RPMI7951 (cell line): Measurements from ENCODE around the gene DUSP15. TPM values are rescaled to one million over a fixed set of nuclear protein-coding genes. Genes with fewer than 3 reads are reported as not detected.
"Not testable (repeated sequence)": the region's sequence is repeated elsewhere in the genome, so short reads cannot be mapped to it uniquely, and the experiment has no call there.

Source experiments
- DNase-seq: peaks from one replicate; pipeline ENCODE4 v3.0.0-alpha.2; 2012; ENCODE audit warnings: low read depth
- total RNA-seq: library from RNA; depleted of rRNA; stranded (reverse); fragments of >200 nt; shearing (Covaris generic); gene quantifications from 2 replicates; pipeline ENCODE4 v1.2.3, GENCODE V29; 2014

The DUSP15 gene
- total RNA-seq, 1 experiment from 2014 or later = not detected

DNA sequence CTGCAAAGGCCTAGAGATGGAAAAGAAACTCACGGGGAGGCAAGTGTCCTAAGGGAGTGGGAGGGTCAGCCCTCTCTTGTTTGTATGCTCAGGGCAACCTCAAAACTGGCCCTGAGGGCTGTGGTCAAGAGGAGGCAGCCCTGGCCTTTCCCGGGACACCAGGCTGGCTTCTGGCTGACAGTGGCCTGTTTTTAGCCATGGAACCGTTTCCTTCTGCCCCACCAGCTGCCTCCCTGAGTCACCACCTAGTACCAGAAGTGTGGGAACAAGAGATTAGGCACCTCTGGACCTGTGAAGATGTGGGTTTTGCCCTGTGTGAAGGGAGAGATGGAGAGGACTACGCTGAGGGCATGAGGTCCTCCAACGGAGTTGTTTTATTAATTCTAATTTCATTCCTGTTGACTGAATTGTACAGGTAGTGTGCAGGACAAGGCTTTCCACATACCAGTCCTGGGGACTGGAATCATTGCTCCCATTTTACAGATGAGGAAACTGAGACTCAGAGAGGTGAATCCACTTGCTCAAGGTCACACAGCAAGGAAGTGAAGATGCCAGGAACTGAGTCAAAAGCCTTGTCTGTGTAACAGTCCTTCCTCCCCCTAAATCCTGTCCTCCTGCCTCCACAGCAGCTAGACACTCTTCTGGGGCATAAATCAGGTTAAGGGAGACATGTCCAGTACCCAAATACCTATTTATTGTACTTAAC lies 30.4 kb downstream of the DUSP15 start:
- peak; percentile 91 for DNase-seq

DNA sequence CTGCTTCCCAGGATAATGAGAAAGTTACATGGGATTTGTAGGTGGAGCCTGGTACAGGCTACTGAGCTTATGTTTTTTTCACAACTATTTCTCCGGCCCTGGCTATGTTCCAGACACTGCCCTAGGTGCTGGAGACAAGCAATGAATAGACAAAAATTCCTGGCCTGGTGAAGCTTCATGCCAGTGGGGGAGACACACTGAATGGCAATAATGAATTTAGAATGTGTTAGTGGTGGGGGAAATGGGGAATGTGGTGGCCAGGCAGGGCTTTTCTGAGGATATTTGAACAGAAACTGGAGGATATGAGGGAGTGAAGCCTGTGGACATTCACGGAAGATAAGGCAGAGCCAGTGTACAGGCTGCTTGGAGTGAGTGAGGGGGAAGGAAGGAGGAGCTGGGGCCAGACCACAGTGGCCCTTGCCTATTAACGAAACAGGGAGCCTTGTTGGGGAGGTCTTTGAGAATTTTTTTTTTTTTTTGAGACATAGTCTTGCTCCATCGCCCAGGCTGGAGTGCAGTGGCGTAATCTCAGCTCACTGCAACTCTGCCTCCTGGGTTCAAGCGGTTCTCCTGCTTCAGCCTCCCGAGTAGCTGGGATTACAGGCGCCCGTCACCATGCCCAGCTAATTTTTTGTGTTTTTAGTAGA lies 31.6 kb downstream of the DUSP15 start:
- peak; percentile 49 for DNase-seq

GRCh38 chr20:31837896-31838397 lies 32.4 kb downstream of the DUSP15 start:
- DNase-seq = peak; percentile 82

- DNase-seq = peak; percentile 90
These were observed 33.3 kb downstream of the DUSP15 start for GRCh38 chr20:31836853-31837608.

GRCh38 chr20:31835977-31836852 lies 34.1 kb downstream of the DUSP15 start:
- peak; percentile 97 for DNase-seq

- peak; percentile 36 for DNase-seq
These were observed 34.8 kb downstream of the DUSP15 start for GRCh38 chr20:31835554-31835953.

GRCh38 chr20:31833931-31834521 lies 36.3 kb downstream of the DUSP15 start:
- no peak for DNase-seq

GRCh38 chr20:31833130-31833930 lies 37.0 kb downstream of the DUSP15 start:
- peak; percentile 52 for DNase-seq

DNA sequence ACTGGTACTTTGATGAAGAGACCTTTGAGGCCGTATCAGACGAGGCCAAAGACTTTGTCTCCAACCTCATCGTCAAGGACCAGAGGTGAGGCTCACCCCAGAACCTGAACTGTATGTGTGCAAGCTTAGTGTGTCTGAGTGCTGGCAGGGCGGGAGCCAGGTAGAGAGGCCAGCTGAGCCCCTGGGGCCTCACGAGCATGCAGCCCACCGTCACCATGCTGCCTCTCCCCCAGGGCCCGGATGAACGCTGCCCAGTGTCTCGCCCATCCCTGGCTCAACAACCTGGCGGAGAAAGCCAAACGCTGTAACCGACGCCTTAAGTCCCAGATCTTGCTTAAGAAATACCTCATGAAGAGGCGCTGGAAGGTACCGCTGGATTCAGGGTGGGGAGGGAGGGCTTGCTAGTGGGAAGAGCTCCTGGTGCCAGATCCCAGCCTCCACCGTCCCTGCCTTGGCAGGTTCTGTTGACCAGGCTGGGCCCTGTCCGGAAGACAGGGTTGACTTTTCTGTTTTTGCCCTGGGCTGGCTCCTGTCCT lies 38.5 kb downstream of the DUSP15 start:
- DNase-seq = no peak

GRCh38 chr20:31831211-31831610 lies 39.1 kb downstream of the DUSP15 start:
- DNase-seq = no peak

- DNase-seq = no peak
These were observed 39.8 kb downstream of the DUSP15 start for GRCh38 chr20:31830406-31830981.

DNA sequence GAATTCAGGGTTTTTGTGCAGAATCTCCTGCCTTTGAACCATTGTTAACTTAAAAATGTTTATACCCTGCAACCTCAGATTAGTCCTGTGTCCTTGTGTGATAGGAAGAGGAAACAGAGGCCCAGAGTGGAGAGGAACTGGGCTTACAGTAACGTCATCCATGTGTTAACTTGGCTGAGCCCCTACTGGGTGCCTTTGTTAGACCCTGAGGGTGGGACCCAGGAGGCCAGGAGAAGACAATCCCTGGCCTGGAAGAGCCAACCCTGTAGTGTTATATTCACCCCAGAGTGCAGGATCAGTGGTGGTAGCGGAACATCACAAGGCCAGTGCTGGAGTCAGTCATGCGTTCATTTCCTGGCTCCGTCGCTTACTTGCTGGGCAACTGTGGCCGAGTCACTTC lies 40.6 kb downstream of the DUSP15 start:
- DNase-seq = no peak

DNA sequence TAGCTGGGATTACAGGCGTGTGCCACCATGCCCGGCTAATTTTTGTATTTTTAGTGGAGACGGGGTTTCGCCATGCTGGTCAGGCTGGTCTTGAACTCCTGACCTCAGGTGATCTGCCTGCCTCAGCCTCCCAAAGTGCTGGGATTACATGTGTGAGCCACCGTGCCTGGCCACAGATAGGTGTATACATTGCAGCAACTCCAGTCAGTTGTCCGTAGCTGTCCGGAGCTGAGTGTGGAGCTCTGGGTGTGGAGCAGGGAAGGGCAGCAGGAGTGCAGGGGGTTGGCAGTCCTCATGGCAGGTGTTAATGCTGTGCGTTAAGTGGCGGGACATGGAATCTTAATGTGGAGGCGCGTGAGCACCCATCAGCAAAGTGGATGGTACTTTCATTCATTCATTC lies 42.3 kb downstream of the DUSP15 start:
- DNase-seq = not testable (repeated sequence)

GRCh38 chr20:31827059-31827458 lies 43.3 kb downstream of the DUSP15 start:
- DNase-seq = no peak

GRCh38 chr20:31826074-31826473 lies 44.3 kb downstream of the DUSP15 start:
- DNase-seq = no peak

DNA sequence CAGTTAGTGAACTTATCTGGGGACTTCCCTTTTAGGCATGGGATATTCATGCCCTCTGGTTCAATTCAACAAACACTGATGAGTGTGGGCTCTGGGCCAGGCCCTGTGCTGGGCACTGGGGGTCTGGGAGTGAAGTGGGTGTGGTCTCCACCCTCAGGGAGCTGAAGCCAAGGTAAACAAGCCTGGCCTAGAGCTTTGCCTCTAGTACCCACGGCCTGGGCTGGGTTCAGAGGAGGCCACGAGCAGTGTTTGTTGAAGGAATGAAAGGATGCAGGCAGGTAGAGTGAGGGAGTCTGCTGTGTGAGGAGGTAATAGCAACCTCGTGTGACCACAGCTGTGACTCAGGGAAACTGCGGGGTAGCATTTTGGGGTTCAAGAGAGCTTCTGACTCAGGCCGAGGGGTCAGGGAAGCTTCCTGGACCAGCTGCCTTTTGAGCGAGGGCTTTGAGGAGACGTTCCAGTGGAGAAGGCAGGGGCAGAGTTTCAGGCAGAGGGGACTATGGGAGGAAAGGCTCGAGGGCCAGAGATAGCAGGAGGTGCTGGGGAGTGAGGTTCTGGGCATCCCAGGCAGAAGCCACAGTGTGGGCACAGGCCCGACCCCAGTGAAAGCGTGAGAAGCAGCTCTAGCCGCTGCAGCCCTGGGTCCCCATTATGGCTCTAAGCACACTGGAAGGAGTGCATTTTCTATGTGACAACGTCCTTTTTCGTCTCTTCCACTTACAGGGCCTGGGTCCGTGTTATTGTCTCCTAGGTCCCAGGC lies 45.6 kb downstream of the DUSP15 start:
- no peak for DNase-seq

DNA sequence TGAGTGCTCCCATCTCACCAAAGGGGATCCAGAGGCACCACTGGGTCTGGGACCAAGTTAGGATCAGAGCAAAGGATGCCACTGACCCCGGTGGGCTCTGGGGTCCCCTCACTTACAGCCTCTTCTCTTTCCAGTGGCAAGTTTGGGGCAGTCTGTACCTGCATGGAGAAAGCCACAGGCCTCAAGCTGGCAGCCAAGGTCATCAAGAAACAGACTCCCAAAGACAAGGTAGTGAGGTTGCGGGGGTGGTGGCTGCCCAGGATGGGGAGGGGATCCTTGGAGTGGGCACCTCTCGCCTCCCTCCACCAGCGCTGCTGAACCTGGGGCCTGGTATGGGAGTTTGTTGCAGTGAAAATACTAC lies 46.2 kb downstream of the DUSP15 start:
- DNase-seq = no peak

DNA sequence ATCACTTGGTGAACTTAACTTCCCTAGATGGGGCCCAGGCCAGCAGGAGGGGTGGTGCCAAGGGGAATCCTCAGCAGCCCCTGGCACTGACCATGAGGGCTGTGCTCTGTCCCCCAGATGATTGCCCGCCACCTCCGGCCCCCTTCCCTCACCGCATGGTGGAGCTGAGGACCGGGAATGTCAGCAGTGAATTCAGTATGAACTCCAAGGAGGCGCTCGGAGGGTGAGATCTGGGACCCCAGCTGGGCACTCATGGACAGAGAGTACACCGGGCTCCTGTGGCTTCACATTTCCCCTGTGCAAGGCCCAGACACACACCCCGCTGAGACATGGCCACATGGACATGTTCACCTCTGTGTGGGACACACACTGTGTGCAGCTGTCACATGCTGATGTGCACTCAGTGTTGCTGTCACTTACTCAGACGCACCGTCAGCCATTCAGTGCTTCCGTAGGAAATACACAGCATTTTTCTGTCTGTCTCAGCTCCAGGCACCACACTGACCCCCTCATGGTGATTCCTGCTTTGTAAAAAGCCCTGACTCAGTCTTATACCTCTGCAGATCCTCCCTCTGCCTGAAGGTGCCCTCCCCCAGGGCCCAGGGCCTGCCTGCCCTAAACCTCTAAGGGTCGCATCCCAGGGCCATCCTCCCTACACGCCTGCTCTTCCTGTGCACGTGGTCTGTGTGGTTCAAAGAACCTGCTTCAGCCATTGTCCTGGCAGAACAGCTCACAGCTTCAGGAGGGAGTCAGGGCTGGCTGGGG lies 46.8 kb downstream of the DUSP15 start:
- DNase-seq = no peak
